IMR-90 (cell line): Measurements from ENCODE around the gene OPALIN. TPM values are rescaled to one million over a fixed set of nuclear protein-coding genes. Genes with fewer than 3 reads are reported as not detected.

ENCODE experiments used
- ATAC-seq: fragments of 200-7000 bp; cut with Tn5 transposase; 2 replicates; pipeline ENCODE4 v1.9.1; 2020; ENCODE audit warnings: low read depth, mild to moderate bottlenecking, moderate library complexity
- BruUV-seq: library from RNA; stranded (reverse); fragments of 400-500 nt; replicated peaks from 2 replicates; lab custom pipeline; 2021; lab: Mats Ljungman, UMichigan
- CTCF ChIA-PET: fragments of 300-600 bp; formaldehyde crosslinking; extraction: SDS; loops from one replicate; lab custom pipeline; 2021; ENCODE audit warnings: antibody characterized with exemption; lab: Yijun Ruan, JAX
- POLR2A ChIA-PET: fragments of 300-600 bp; sonication (Branson Sonifier 250); formaldehyde crosslinking; loops from one replicate; lab custom pipeline; 2022; ENCODE audit warnings: antibody characterized with exemption; ENCODE audit not compliant: unreplicated experiment; lab: Charles Lee
- DNase-seq: peaks from one replicate; pipeline ENCODE4 v3.0.0; 2013
- H2AFZ ChIP-seq: replicated peaks from 2 replicates; pipeline ENCODE3; 2013; ENCODE audit warnings: low read length, mild to moderate bottlenecking; ENCODE audit not compliant: poor library complexity
- H2AK5ac ChIP-seq: 2 replicates; pipeline ENCODE4 v1.6.1; 2013; ENCODE audit warnings: low read depth, low read length, inconsistent platforms
- H2AK9ac ChIP-seq: replicated peaks from 2 replicates; pipeline ENCODE3; 2013; ENCODE audit warnings: mild to moderate bottlenecking, low read depth, low read length, moderate library complexity; ENCODE audit not compliant: poor library complexity
- H2BK120ac ChIP-seq: 2 replicates; pipeline ENCODE4 v1.6.1; 2013; ENCODE audit warnings: low read depth, low read length, inconsistent platforms
- H2BK15ac ChIP-seq: 3 replicates; pipeline ENCODE4 v1.6.1; 2013; ENCODE audit warnings: low read depth, low read length, inconsistent platforms
- H2BK20ac ChIP-seq: 2 replicates; pipeline ENCODE4 v1.6.1; 2013; ENCODE audit warnings: low read depth, mild to moderate bottlenecking, inconsistent platforms, low read length, moderate library complexity
- H2BK5ac ChIP-seq: 2 replicates; pipeline ENCODE4 v1.6.1; 2013; ENCODE audit warnings: mild to moderate bottlenecking, low read depth, low read length, inconsistent platforms; ENCODE audit not compliant: poor library complexity, severe bottlenecking
- H3K14ac ChIP-seq: replicated peaks from 2 replicates; pipeline ENCODE4 v1.6.1; 2013; ENCODE audit warnings: low read depth, low read length, inconsistent platforms
- H3K18ac ChIP-seq: 2 replicates; pipeline ENCODE4 v1.6.1; 2013; ENCODE audit warnings: low read depth, low read length, control low read depth
- H3K23ac ChIP-seq: 2 replicates; pipeline ENCODE4 v1.6.1; 2013; ENCODE audit warnings: low read depth, low read length, inconsistent platforms
- H3K27ac ChIP-seq: 2 replicates; pipeline ENCODE4 v1.5.1; 2013; ENCODE audit warnings: mild to moderate bottlenecking, control low read depth, low read length; ENCODE audit not compliant: insufficient read depth
- H3K27me3 ChIP-seq: 2 replicates; pipeline ENCODE4 v1.6.1; 2013; ENCODE audit warnings: low read length; ENCODE audit not compliant: control insufficient read depth, insufficient read depth
- H3K36me3 ChIP-seq: 2 replicates; pipeline ENCODE4 v1.6.1; 2013; ENCODE audit warnings: low read length, mixed read lengths; ENCODE audit not compliant: control insufficient read depth, insufficient read depth
- H3K4ac ChIP-seq: 2 replicates; pipeline ENCODE4 v1.6.1; 2013; ENCODE audit warnings: low read depth, low read length, inconsistent platforms
- H3K4me1 ChIP-seq: 2 replicates; pipeline ENCODE4 v1.6.1; 2013; ENCODE audit warnings: low read length, mixed read lengths; ENCODE audit not compliant: control insufficient read depth, insufficient read depth
- H3K4me2 ChIP-seq: 2 replicates; pipeline ENCODE4 v1.6.1; 2013; ENCODE audit warnings: low read depth, mild to moderate bottlenecking, control low read depth, low read length, moderate library complexity
- H3K4me3 ChIP-seq: 2 replicates; pipeline ENCODE4 v1.5.1; 2013; ENCODE audit warnings: low read depth, mild to moderate bottlenecking, control low read depth, low read length, moderate library complexity; ENCODE audit not compliant: insufficient read depth
- H3K56ac ChIP-seq: 2 replicates; pipeline ENCODE4 v1.6.1; 2013; ENCODE audit warnings: low read length, inconsistent platforms; ENCODE audit not compliant: insufficient read depth; ENCODE audit errors: extremely low read depth
- H3K79me1 ChIP-seq, 2 experiments: 2 replicates each; pipeline ENCODE4 v1.6.1; 2013; ENCODE audit warnings: low read length in 2 of 2, inconsistent platforms in 1 of 2, low read depth in 1 of 2
- H3K9ac ChIP-seq: 2 replicates; pipeline ENCODE4 v1.6.1; 2013; ENCODE audit warnings: low read depth, low read length, control low read depth
- H3K9me1 ChIP-seq: 2 replicates; pipeline ENCODE4 v1.6.1; 2013; ENCODE audit warnings: low read length, inconsistent platforms; ENCODE audit not compliant: insufficient read depth
- H3K9me3 ChIP-seq: 2 replicates; pipeline ENCODE4 v1.6.1; 2013; ENCODE audit warnings: low read length; ENCODE audit not compliant: control insufficient read depth, insufficient read depth
- H4K20me1 ChIP-seq: 2 replicates; pipeline ENCODE4 v1.6.1; 2013; ENCODE audit warnings: low read length, inconsistent platforms; ENCODE audit not compliant: insufficient read depth
- H4K5ac ChIP-seq: 2 replicates; pipeline ENCODE4 v1.6.1; 2013; ENCODE audit warnings: mild to moderate bottlenecking, low read depth, low read length, control low read depth
- H4K8ac ChIP-seq, 2 experiments: 2 replicates each; pipeline ENCODE4 v1.6.1; 2013; ENCODE audit warnings: low read depth in 2 of 2, low read length in 2 of 2, control low read depth in 1 of 2, inconsistent platforms in 1 of 2
- H4K91ac ChIP-seq: 2 replicates; pipeline ENCODE4 v1.6.1; 2013; ENCODE audit warnings: low read depth, low read length, inconsistent platforms; ENCODE audit not compliant: insufficient read depth
- CEBPB ChIP-seq: IDR thresholded peaks from 2 replicates; pipeline ENCODE4 v1.6.1; 2012; ENCODE audit warnings: low read depth, low read length, improper control_type of control experiment
- CHD1 ChIP-seq: IDR thresholded peaks from 2 replicates; pipeline ENCODE4 v1.6.1; 2012; ENCODE audit warnings: low read depth, low read length, improper control_type of control experiment
- POLR2A ChIP-seq: IDR thresholded peaks from 2 replicates; pipeline ENCODE4 v1.6.1; 2012; ENCODE audit warnings: mild to moderate bottlenecking, low read depth, low read length
- WGBS, 2 experiments: methylation state at CpG; one replicate each; pipeline versions ENCODE4 v1.1.5 to v1.1.7; 2013; ENCODE audit warnings: missing lambda C conversion rate in 2 of 2; ENCODE audit not compliant: insufficient read length in 1 of 2; ENCODE audit errors: extremely low coverage in 2 of 2; 5-methylcytosine and 5-hydroxymethylcytosine counted together
- dilution Hi-C: fragments of 300-500 bp; cut with HindIII; formaldehyde crosslinking; loops from one replicate; pipeline ENCODE4 v1.14.3; 2018; ENCODE audit warnings: low sequenced_read_pairs; ENCODE audit not compliant: unreplicated experiment
- in situ Hi-C: fragments of 300-500 bp; cut with MboI; formaldehyde crosslinking; loops from 3 replicates; pipeline ENCODE4 v1.14.3; 2019; ENCODE audit warnings: low sequenced_read_pairs, inconsistent platforms, mixed read lengths
- intact Hi-C: fragments of 100-400 bp; cut with micrococcal nuclease; formaldehyde crosslinking; loops from 2 replicates; pipeline ENCODE4 v1.10.0; 2022
- polyA plus RNA-seq, 3 experiments: library from polyadenylated mRNA; depleted of rRNA; stranded (reverse); fragments of >200 nt; gene quantifications; 2 replicates each; pipeline ENCODE4 v1.2.3, GENCODE V29; 2012; ENCODE audit warnings: low replicate concordance in 1 of 3
- total RNA-seq: library from RNA; depleted of rRNA; stranded (reverse); fragments of >200 nt; gene quantifications from 2 replicates; pipeline ENCODE4 v1.2.3, GENCODE V29; 2012
- TF ChIP-seq, protein P1 (sequence below): conservative IDR thresholded peaks from 2 replicates; pipeline ENCODE4 v1.5.1; 2012; ENCODE audit warnings: mild to moderate bottlenecking, low read depth, low read length, improper control_type of control experiment

OPALIN gene
- total and polyA plus RNA-seq, 2 of the 4 experiments (the other 2 are of a cell fraction), result not detected

DNA sequence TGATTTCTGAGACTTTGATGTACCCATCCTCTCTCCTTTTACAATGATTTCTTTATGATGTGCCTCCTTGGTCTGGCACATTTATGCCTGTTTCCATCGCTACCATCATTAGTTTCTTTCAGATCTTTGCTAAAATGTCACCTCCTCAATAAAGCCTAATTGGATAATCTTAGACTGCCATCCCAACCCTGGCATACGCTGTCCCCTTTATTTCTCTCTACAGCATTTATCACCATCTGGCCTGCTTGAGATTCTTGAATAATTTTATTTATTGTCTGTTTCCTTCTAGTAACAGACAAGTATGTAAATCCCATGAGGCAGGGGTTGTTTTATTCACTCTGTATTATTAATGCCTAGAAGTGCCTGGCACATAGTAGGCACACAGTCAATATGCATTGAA lies 61.3 kb downstream of the OPALIN start:
- H3K23ac ChIP-seq, result no peak overlapping the region
- no peak overlapping the region for H2BK5ac ChIP-seq
- H4K20me1 ChIP-seq, result no peaks in the 10 kb centered on the region
- H2BK20ac ChIP-seq, result no peak overlapping the region
- no peaks in the 10 kb centered on the region for H3K9me3 ChIP-seq
- H4K8ac ChIP-seq, result no peak overlapping the region
- no peak overlapping the region for H3K14ac ChIP-seq
- H4K5ac ChIP-seq, result no peak overlapping the region
- H3K18ac ChIP-seq, result no peak overlapping the region
- no peaks in the 10 kb centered on the region for H3K79me1 ChIP-seq
- CTCF ChIA-PET, result no interaction called here
- H3K4me1 ChIP-seq, result no peaks in the 10 kb centered on the region
- no peak overlapping the region for H3K9ac ChIP-seq
- ATAC-seq, result no peak
- H2BK15ac ChIP-seq, result no peak overlapping the region
- no peak overlapping the region for H2AK5ac ChIP-seq
- H2AK9ac ChIP-seq, result no peak overlapping the region
- H3K36me3 ChIP-seq, result no peaks in the 10 kb centered on the region
- H4K91ac ChIP-seq, result no peak overlapping the region
- TF ChIP-seq CHD1 (no peak), POLR2A (no peak), CEBPB (no peak)
- TF ChIP-seq, protein P1, sequence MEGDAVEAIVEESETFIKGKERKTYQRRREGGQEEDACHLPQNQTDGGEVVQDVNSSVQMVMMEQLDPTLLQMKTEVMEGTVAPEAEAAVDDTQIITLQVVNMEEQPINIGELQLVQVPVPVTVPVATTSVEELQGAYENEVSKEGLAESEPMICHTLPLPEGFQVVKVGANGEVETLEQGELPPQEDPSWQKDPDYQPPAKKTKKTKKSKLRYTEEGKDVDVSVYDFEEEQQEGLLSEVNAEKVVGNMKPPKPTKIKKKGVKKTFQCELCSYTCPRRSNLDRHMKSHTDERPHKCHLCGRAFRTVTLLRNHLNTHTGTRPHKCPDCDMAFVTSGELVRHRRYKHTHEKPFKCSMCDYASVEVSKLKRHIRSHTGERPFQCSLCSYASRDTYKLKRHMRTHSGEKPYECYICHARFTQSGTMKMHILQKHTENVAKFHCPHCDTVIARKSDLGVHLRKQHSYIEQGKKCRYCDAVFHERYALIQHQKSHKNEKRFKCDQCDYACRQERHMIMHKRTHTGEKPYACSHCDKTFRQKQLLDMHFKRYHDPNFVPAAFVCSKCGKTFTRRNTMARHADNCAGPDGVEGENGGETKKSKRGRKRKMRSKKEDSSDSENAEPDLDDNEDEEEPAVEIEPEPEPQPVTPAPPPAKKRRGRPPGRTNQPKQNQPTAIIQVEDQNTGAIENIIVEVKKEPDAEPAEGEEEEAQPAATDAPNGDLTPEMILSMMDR, result no peak
- no peak for DNase-seq
- H3K56ac ChIP-seq, result no peak overlapping the region
- BruUV-seq, result no TSS peak
- H2AFZ ChIP-seq, result no peak overlapping the region
- POLR2A ChIA-PET, result no interaction called here
- WGBS, 2 experiments, result no CpG with 5 or more reads among the region's 2 CpGs
- H3K4me2 ChIP-seq, result no peak overlapping the region
- intact Hi-C loops, result loop anchor here (10.0 kb wide), 1 partner anchor 603 kb away; the partner anchor contains the start of gene TCTN3
- H3K27me3 ChIP-seq, result peaks cover 7% of the 10 kb centered on the region
- H3K9me1 ChIP-seq, result no peaks in the 10 kb centered on the region
- H3K4ac ChIP-seq, result no peak overlapping the region
- in situ Hi-C loops, result loop anchor here (5.0 kb wide), 1 partner anchor 275 kb away; no protein-coding TSS in a partner anchor
- no peak overlapping the region for H2BK120ac ChIP-seq
- dilution Hi-C loops, result no loop called here
- H3K27ac ChIP-seq, result no peak overlapping the region
- no peak overlapping the region for H3K4me3 ChIP-seq
